CD14-positive monocyte (primary cell): ENCODE data around the gene FNDC1. TPM values are rescaled to one million over a fixed set of nuclear protein-coding genes. Genes with fewer than 3 reads are reported as not detected.

Experiments
- DNase-seq, 3 donors: peaks; one replicate each; pipeline ENCODE4 v3.0.0-alpha.2; 2011 to 2022
- H2AFZ ChIP-seq: 2 replicates; pipeline ENCODE4 v1.6.0; 2012; ENCODE audit warnings: mild to moderate bottlenecking, low read depth, low read length, inconsistent platforms; ENCODE audit not compliant: insufficient read depth, poor library complexity, severe bottlenecking
- H3K27ac ChIP-seq, 2 donors: 1 replicate in 1 of 2; 2 replicates in 1 of 2; pipeline ENCODE4 v1.5.1; 2012 to 2013; ENCODE audit warnings: low read length in 2 of 2, control low read depth in 1 of 2, inconsistent platforms in 1 of 2, low read depth in 1 of 2, mild to moderate bottlenecking in 1 of 2
- H3K27me3 ChIP-seq, 2 donors: one replicate each; pipeline versions ENCODE4 v1.6.0 to v1.6.1; 2011 to 2013; ENCODE audit warnings: low read length in 2 of 2; ENCODE audit not compliant: control insufficient read depth in 2 of 2, insufficient read depth in 2 of 2
- H3K36me3 ChIP-seq, 2 donors: replicated peaks in 1 of 2; 1 replicate in 1 of 2; 2 replicates in 1 of 2; pipeline versions ENCODE4 v1.5.1 to v1.6.1; 2012 to 2013; ENCODE audit warnings: low read length in 2 of 2, control low read depth in 1 of 2, inconsistent platforms in 1 of 2, mild to moderate bottlenecking in 1 of 2; ENCODE audit not compliant: insufficient read depth in 2 of 2, control insufficient read depth in 1 of 2
- H3K4me1 ChIP-seq, 2 donors: 1 replicate in 1 of 2; 2 replicates in 1 of 2; pipeline versions ENCODE4 v1.5.1 to v1.6.1; 2012 to 2013; ENCODE audit warnings: low read length in 2 of 2, control low read depth in 1 of 2, inconsistent platforms in 1 of 2, mild to moderate bottlenecking in 1 of 2, moderate library complexity in 1 of 2; ENCODE audit not compliant: insufficient read depth in 2 of 2, control insufficient read depth in 1 of 2
- H3K4me2 ChIP-seq: replicated peaks from 2 replicates; pipeline ENCODE3; 2012; ENCODE audit warnings: low read length, moderate library complexity, mild to moderate bottlenecking; ENCODE audit not compliant: poor library complexity, severe bottlenecking; ENCODE audit errors: extremely low read depth
- H3K4me3 ChIP-seq, 3 experiments: fragments of 200-600 bp in 1 of 3; sonication (generic) in 1 of 3; replicated peaks in 1 of 3; 1 replicate in 2 of 3; 2 replicates in 1 of 3; pipeline ENCODE4 v1.5.1; 2011 to 2013; ENCODE audit warnings: low read length in 3 of 3, mild to moderate bottlenecking in 3 of 3, control low read depth in 2 of 3, low read depth in 2 of 3, inconsistent platforms in 1 of 3, moderate library complexity in 1 of 3
- H3K79me2 ChIP-seq: 2 replicates; pipeline ENCODE4 v1.6.0; 2012; ENCODE audit warnings: mild to moderate bottlenecking, control low read depth, inconsistent platforms, low read length, moderate library complexity; ENCODE audit not compliant: insufficient read depth
- H3K9ac ChIP-seq: 2 replicates; pipeline ENCODE4 v1.6.0; 2017; ENCODE audit warnings: low read length, mild to moderate bottlenecking; ENCODE audit not compliant: insufficient read depth, poor library complexity, severe bottlenecking
- H3K9me3 ChIP-seq, 2 donors: replicated peaks in 1 of 2; 1 replicate in 1 of 2; 2 replicates in 1 of 2; pipeline versions ENCODE4 v1.5.1 to v1.6.1; 2012 to 2013; ENCODE audit warnings: low read length in 2 of 2, control low read depth in 1 of 2; ENCODE audit not compliant: control insufficient read depth in 1 of 2, insufficient read depth in 1 of 2
- H4K20me1 ChIP-seq: 2 replicates; pipeline ENCODE4 v1.6.0; 2012; ENCODE audit warnings: mild to moderate bottlenecking, low read length, control low read depth, moderate library complexity; ENCODE audit not compliant: insufficient read depth
- H3K27ac Mint-ChIP-seq, 7 donors: one replicate each; pipeline ENCODE4 v1.8.0; 2020; ENCODE audit warnings: mild to moderate bottlenecking in 7 of 7, mixed read lengths in 7 of 7, moderate library complexity in 6 of 7, inconsistent platforms in 2 of 7
- H3K27me3 Mint-ChIP-seq, 3 donors: one replicate each; pipeline ENCODE4 v1.8.0; 2021 to 2022; ENCODE audit warnings: low read depth in 3 of 3, mild to moderate bottlenecking in 3 of 3, mixed read lengths in 3 of 3, moderate library complexity in 3 of 3, inconsistent platforms in 1 of 3
- H3K36me3 Mint-ChIP-seq, 2 donors: one replicate each; pipeline ENCODE4 v1.8.0; 2020; ENCODE audit warnings: mixed read lengths in 2 of 2, inconsistent platforms in 1 of 2, mild to moderate bottlenecking in 1 of 2
- H3K4me1 Mint-ChIP-seq: one replicate; pipeline ENCODE4 v1.8.0; 2020; ENCODE audit warnings: mild to moderate bottlenecking, mixed read lengths
- H3K4me3 Mint-ChIP-seq, 2 donors: one replicate each; pipeline ENCODE4 v1.8.0; 2020; ENCODE audit warnings: mild to moderate bottlenecking in 2 of 2, mixed read lengths in 2 of 2, moderate library complexity in 1 of 2
- H3K9me3 Mint-ChIP-seq, 7 donors: one replicate each; pipeline ENCODE4 v1.8.0; 2020 to 2022; ENCODE audit warnings: mixed read lengths in 7 of 7, mild to moderate bottlenecking in 6 of 7, moderate library complexity in 6 of 7, inconsistent platforms in 2 of 7
- CTCF ChIP-seq: fragments of 200-600 bp; IDR thresholded peaks from one replicate; pipeline ENCODE4 v1.8.0; 2022; ENCODE audit warnings: antibody characterized with exemption, mild to moderate bottlenecking
- WGBS: methylation state at CpG from one replicate; pipeline ENCODE4 v1.1.5; 2013; ENCODE audit warnings: missing lambda C conversion rate; ENCODE audit not compliant: insufficient coverage; 5-methylcytosine and 5-hydroxymethylcytosine counted together
- intact Hi-C, 2 donors: fragments of 100-400 bp; cut with micrococcal nuclease; formaldehyde crosslinking; loops; one replicate each; pipeline versions ENCODE4 v1.15.0 to v1.15.1; 2023
- polyA plus RNA-seq, 3 donors: library from polyadenylated mRNA; depleted of rRNA in 1 of 3; unstranded in 2 of 3; stranded (reverse) in 1 of 3; fragments of 300-500 nt in 2 of 3; fragments of >200 nt in 1 of 3; fragmentation: Illumina TruSeq in 2 of 3; gene quantifications; 1 replicate in 2 of 3; 2 replicates in 1 of 3; pipeline ENCODE4 v1.2.3, GENCODE V29; 2012 to 2021

FNDC1 gene
- polyA plus RNA-seq, 3 donors = not detected

DNA sequence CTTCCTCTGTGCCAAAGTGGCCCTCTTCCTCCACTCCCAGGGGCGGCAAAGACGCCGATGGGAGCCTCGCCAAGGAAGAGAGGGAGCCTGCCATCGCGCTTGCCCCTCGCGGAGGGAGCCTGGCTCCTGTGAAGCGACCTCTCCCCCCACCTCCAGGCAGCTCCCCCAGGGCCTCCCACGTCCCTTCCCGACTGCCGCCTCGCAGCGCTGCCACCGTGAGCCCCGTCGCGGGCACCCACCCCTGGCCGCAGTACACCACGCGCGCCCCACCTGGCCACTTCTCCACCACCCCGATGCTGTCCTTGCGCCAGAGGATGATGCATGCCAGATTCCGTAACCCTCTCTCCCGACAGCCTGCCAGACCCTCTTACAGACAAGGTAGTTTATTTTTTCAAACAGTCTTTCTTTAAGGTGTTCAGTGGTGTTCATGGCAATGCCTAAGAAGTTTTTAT lies 64.9 kb downstream of the FNDC1 start:
- Histone ChIP-seq H3K27ac (no peak overlapping the region), H3K9me3 (no peaks in the 10 kb centered on the region), H3K36me3 (no peaks in the 10 kb centered on the region), H4K20me1 (no peaks in the 10 kb centered on the region), H3K9ac (no peak overlapping the region), H2AFZ (no peak overlapping the region), H3K79me2 (no peaks in the 10 kb centered on the region), H3K4me1 (no peaks in the 10 kb centered on the region), H3K4me3 (no peak overlapping the region), H3K4me2 (no peak overlapping the region), H3K27me3 (peaks cover 24 to 41% of the 10 kb centered on the region in 2 donors)
- 19% methylated on average over 20 of the region's 26 CpGs for WGBS
- TF ChIP-seq CTCF = no peak
- H3K36me3 Mint-ChIP-seq = no peaks in the 10 kb centered on the region
- no peak overlapping the region for H3K27ac Mint-ChIP-seq
- peak overlapping the region in 1 of 2 donors; percentile 52 for H3K4me3 Mint-ChIP-seq
- intact Hi-C loops = no loop called here
- no peaks in the 10 kb centered on the region for H3K4me1 Mint-ChIP-seq
- H3K9me3 Mint-ChIP-seq = peaks cover 0 to 7% (median 2%) of the 10 kb centered on the region in 7 donors
- DNase-seq = no peak
- H3K27me3 Mint-ChIP-seq = peaks cover 37 to 50% (median 39%) of the 10 kb centered on the region in 3 donors

- no peaks in the 10 kb centered on the region for H3K4me1 Mint-ChIP-seq
- H3K27me3 Mint-ChIP-seq = peaks cover 19 to 28% (median 23%) of the 10 kb centered on the region in 3 donors
- H3K4me1 ChIP-seq = no peaks in the 10 kb centered on the region
- peaks cover 0 to 4% (median 0%) of the 10 kb centered on the region in 7 donors for H3K9me3 Mint-ChIP-seq
- no peaks in the 10 kb centered on the region for H4K20me1 ChIP-seq
- TF ChIP-seq CTCF = no peak
- H3K9ac ChIP-seq = no peak overlapping the region
- no peak overlapping the region for H3K27ac Mint-ChIP-seq
- H3K27me3 ChIP-seq = peaks cover 18 to 21% of the 10 kb centered on the region in 2 donors
- no peak overlapping the region for H2AFZ ChIP-seq
- no peak overlapping the region for H3K4me3 ChIP-seq
- no peaks in the 10 kb centered on the region for H3K36me3 Mint-ChIP-seq
- H3K27ac ChIP-seq = no peak overlapping the region
- no peak overlapping the region for H3K4me2 ChIP-seq
- intact Hi-C loops = no loop called here
- no peak for DNase-seq
- no peaks in the 10 kb centered on the region for H3K36me3 ChIP-seq
- H3K79me2 ChIP-seq = no peaks in the 10 kb centered on the region
- H3K9me3 ChIP-seq = no peaks in the 10 kb centered on the region
- WGBS = no CpG with 5 or more reads among the region's 9 CpGs
- no peak overlapping the region for H3K4me3 Mint-ChIP-seq
Measured at GRCh38 chr6:159238920-159239558, 69.8 kb downstream of the FNDC1 start.
